ENCODE data around the gene ADGRG1.
"Not testable (repeated sequence)": the region's sequence is repeated elsewhere in the genome, so short reads cannot be mapped to it uniquely, and the experiment has no call there.

ADGRG1 gene

GRCh38 chr16:57668263-57668571 lies 39.8 kb downstream of the ADGRG1 start, which contains the start of gene ADGRG3:
ADGRG3 (plus strand) TSS chr16:57668306; CDS start chr16:57668348, 42 bp downstream.
- H3K9me3 Mint-ChIP-seq (ENCODE audit: low read depth) = no peaks in the 10 kb centered on the region
- H3K4me3 Mint-ChIP-seq = no peak within 1 kb of the TSS
- no peaks in the 10 kb centered on the region for H3K4me1 Mint-ChIP-seq (ENCODE audit: low read depth)
- H3K36me3 Mint-ChIP-seq = no peaks in the 10 kb centered on the region
- H3K27ac Mint-ChIP-seq = no peak within 1 kb of the TSS
- no peaks in the 10 kb centered on the region for H3K27me3 Mint-ChIP-seq

- no peak overlapping the region for H3K4me3 Mint-ChIP-seq
- H3K4me1 Mint-ChIP-seq (ENCODE audit: low read depth) = no peaks in the 10 kb centered on the region
- no peaks in the 10 kb centered on the region for H3K36me3 Mint-ChIP-seq
- no peak overlapping the region for H3K27ac Mint-ChIP-seq
- H3K27me3 Mint-ChIP-seq = no peaks in the 10 kb centered on the region
- H3K9me3 Mint-ChIP-seq (ENCODE audit: low read depth) = no peaks in the 10 kb centered on the region
Measured at GRCh38 chr16:57668630-57669475, 40.4 kb downstream of the ADGRG1 start.

- H3K36me3 Mint-ChIP-seq = no peaks in the 10 kb centered on the region
- no peaks in the 10 kb centered on the region for H3K4me1 Mint-ChIP-seq (ENCODE audit: low read depth)
- no peaks in the 10 kb centered on the region for H3K9me3 Mint-ChIP-seq (ENCODE audit: low read depth)
- no peak overlapping the region for H3K27ac Mint-ChIP-seq
- H3K4me3 Mint-ChIP-seq = no peak overlapping the region
- H3K27me3 Mint-ChIP-seq = no peaks in the 10 kb centered on the region
Measured at GRCh38 chr16:57669476-57670162, 41.2 kb downstream of the ADGRG1 start.

- H3K36me3 Mint-ChIP-seq = no peaks in the 10 kb centered on the region
- no peak overlapping the region for H3K27ac Mint-ChIP-seq
- no peaks in the 10 kb centered on the region for H3K27me3 Mint-ChIP-seq
- no peak overlapping the region for H3K4me3 Mint-ChIP-seq
- no peaks in the 10 kb centered on the region for H3K9me3 Mint-ChIP-seq (ENCODE audit: low read depth)
- H3K4me1 Mint-ChIP-seq (ENCODE audit: low read depth) = no peaks in the 10 kb centered on the region
Measured at GRCh38 chr16:57670196-57670595, 41.8 kb downstream of the ADGRG1 start.

- not testable (repeated sequence) for H3K4me1 Mint-ChIP-seq (ENCODE audit: low read depth); H3K27me3 Mint-ChIP-seq; H3K27ac Mint-ChIP-seq; H3K36me3 Mint-ChIP-seq; H3K4me3 Mint-ChIP-seq; H3K9me3 Mint-ChIP-seq (ENCODE audit: low read depth)
Measured at GRCh38 chr16:57671451-57671850, 43.0 kb downstream of the ADGRG1 start.

GRCh38 chr16:57672416-57672815 lies 44.0 kb downstream of the ADGRG1 start:
- H3K4me3 Mint-ChIP-seq = no peak overlapping the region
- H3K27ac Mint-ChIP-seq = no peak overlapping the region
- H3K4me1 Mint-ChIP-seq (ENCODE audit: low read depth) = no peaks in the 10 kb centered on the region
- no peaks in the 10 kb centered on the region for H3K27me3 Mint-ChIP-seq
- H3K9me3 Mint-ChIP-seq (ENCODE audit: low read depth) = no peaks in the 10 kb centered on the region
- H3K36me3 Mint-ChIP-seq = no peaks in the 10 kb centered on the region

GRCh38 chr16:57672824-57673223 lies 44.4 kb downstream of the ADGRG1 start:
- Mint-ChIP-seq H3K36me3 (no peaks in the 10 kb centered on the region), H3K27ac (no peak overlapping the region), H3K4me1 (ENCODE audit: low read depth) (no peaks in the 10 kb centered on the region), H3K4me3 (no peak overlapping the region), H3K9me3 (ENCODE audit: low read depth) (no peaks in the 10 kb centered on the region), H3K27me3 (no peaks in the 10 kb centered on the region)

- H3K27me3 Mint-ChIP-seq = no peaks in the 10 kb centered on the region
- no peaks in the 10 kb centered on the region for H3K36me3 Mint-ChIP-seq
- H3K4me3 Mint-ChIP-seq = no peak overlapping the region
- peaks cover 2% of the 10 kb centered on the region for H3K4me1 Mint-ChIP-seq (ENCODE audit: low read depth)
- H3K9me3 Mint-ChIP-seq (ENCODE audit: low read depth) = no peaks in the 10 kb centered on the region
- H3K27ac Mint-ChIP-seq = no peak overlapping the region
Measured at GRCh38 chr16:57675741-57676551, 47.5 kb downstream of the ADGRG1 start.

- H3K27me3 Mint-ChIP-seq = no peaks in the 10 kb centered on the region
- H3K27ac Mint-ChIP-seq = no peak overlapping the region
- H3K4me1 Mint-ChIP-seq (ENCODE audit: low read depth) = peaks cover 2% of the 10 kb centered on the region
- H3K36me3 Mint-ChIP-seq = no peaks in the 10 kb centered on the region
- H3K4me3 Mint-ChIP-seq = no peak overlapping the region
- H3K9me3 Mint-ChIP-seq (ENCODE audit: low read depth) = no peaks in the 10 kb centered on the region
Measured at GRCh38 chr16:57676553-57677085, 48.2 kb downstream of the ADGRG1 start.

- peaks cover 2% of the 10 kb centered on the region for H3K4me1 Mint-ChIP-seq (ENCODE audit: low read depth)
- H3K4me3 Mint-ChIP-seq = no peak overlapping the region
- H3K9me3 Mint-ChIP-seq (ENCODE audit: low read depth) = no peaks in the 10 kb centered on the region
- no peak overlapping the region for H3K27ac Mint-ChIP-seq
- no peaks in the 10 kb centered on the region for H3K36me3 Mint-ChIP-seq
- no peaks in the 10 kb centered on the region for H3K27me3 Mint-ChIP-seq
Measured at GRCh38 chr16:57677622-57678369, 49.4 kb downstream of the ADGRG1 start.

GRCh38 chr16:57679016-57679415 lies 50.6 kb downstream of the ADGRG1 start:
- H3K4me1 Mint-ChIP-seq (ENCODE audit: low read depth) = peaks cover 2% of the 10 kb centered on the region
- H3K4me3 Mint-ChIP-seq = no peak overlapping the region
- H3K27ac Mint-ChIP-seq = no peak overlapping the region
- no peaks in the 10 kb centered on the region for H3K27me3 Mint-ChIP-seq
- H3K9me3 Mint-ChIP-seq (ENCODE audit: low read depth) = no peaks in the 10 kb centered on the region
- no peaks in the 10 kb centered on the region for H3K36me3 Mint-ChIP-seq

- Mint-ChIP-seq H3K9me3 (ENCODE audit: low read depth) (no peaks in the 10 kb centered on the region), H3K27ac (no peak overlapping the region), H3K27me3 (no peaks in the 10 kb centered on the region), H3K4me1 (ENCODE audit: low read depth) (peaks cover 2% of the 10 kb centered on the region), H3K4me3 (no peak overlapping the region), H3K36me3 (no peaks in the 10 kb centered on the region)
Measured at GRCh38 chr16:57679767-57680482, 51.5 kb downstream of the ADGRG1 start.

- H3K4me1 Mint-ChIP-seq (ENCODE audit: low read depth) = peaks cover 2% of the 10 kb centered on the region
- H3K27me3 Mint-ChIP-seq = no peaks in the 10 kb centered on the region
Measured at GRCh38 chr16:57680842-57681375, 52.5 kb downstream of the ADGRG1 start.

More at GRCh38 chr16:57680842-57681375, 52.5 kb downstream of the ADGRG1 start:
- H3K36me3 Mint-ChIP-seq = no peaks in the 10 kb centered on the region
- H3K27ac Mint-ChIP-seq = no peak overlapping the region
- no peak overlapping the region for H3K4me3 Mint-ChIP-seq
- H3K9me3 Mint-ChIP-seq (ENCODE audit: low read depth) = no peaks in the 10 kb centered on the region

Data from activated naive CD8-positive, alpha-beta T cell (primary cell).